GM19397 (cell line): ENCODE data around the gene SPEN.

Source experiments
- ATAC-seq: cut with Tn5 transposase; IDR thresholded peaks from one replicate; pipeline ENCODE4 v1.9.1; 2021; ENCODE audit warnings: mild to moderate bottlenecking, moderate library complexity; ENCODE audit not compliant: unreplicated experiment

The SPEN gene

DNA sequence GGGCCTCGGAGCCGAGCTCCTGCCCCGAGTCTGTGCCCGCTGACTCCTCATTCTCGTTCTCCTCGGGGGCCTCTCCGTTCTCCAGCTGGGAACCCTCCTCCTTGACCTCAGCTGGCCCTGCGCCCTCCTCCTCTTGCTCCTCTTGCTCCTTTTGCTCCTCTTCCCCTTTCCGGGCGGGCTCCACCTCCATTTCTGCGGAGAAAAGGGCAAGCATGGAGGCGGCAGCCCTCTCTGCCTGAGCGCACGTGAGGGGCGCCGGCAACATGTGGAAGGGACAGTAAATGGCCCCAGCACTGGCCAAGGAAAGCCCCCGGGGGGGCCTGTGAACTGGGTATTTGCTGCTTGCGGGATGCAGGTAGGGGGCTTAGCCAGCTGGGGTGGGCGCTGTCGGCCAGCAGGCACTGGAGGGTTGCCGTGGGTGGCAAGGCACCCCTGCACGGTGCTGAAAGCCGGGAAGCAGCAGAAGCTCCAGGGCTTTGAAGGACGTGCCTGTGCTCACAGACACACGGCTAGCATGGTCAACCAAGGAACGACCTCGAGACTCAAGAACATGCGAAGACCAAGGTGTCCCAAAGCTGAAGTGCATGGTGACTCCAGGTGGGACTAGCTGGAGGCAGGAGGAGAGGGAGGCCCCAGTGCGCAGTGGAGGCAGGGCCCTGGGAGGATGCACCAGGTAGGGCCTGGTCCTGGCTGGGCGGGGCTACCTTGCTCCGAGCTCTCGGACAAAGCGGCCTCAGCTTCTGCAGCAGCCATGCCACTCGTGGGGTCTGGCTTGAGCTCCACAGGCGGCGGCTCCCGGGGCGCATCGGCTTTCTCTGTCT, 97.7 kb downstream of the SPEN start:
- no peak for ATAC-seq

- no peak for ATAC-seq
Measured at GRCh38 chr1:15945832-15946448, 98.4 kb downstream of the SPEN start.

- no peak for ATAC-seq
Measured at GRCh38 chr1:15946571-15947381, 99.3 kb downstream of the SPEN start.

- no peak for ATAC-seq
Measured at GRCh38 chr1:15947382-15948090, 100.0 kb downstream of the SPEN start.

DNA sequence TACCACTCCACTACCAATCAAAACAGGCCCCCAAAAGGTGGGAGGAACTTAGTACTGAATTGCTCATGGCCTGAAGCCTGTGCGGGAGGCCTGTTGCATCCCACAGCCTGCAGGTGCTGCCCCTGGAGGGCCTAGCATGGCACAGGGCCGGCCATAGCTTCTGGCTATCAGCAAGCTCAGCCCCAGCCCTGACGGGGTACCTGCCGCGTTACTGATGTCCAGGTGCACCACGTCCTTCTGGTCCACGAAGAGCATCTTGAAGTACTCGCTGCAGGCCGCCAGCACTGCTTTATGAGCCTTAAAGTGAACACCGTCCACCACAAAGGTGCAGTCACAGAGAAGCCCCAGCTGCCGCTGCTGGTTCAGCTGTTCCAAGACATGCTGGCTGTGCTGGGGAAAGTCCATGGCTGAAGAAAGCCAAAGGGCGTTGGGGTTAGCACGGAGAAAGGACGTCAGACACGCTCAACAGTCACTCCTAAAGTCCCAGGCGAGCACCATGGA, 100.6 kb downstream of the SPEN start:
- ATAC-seq, result no peak

DNA sequence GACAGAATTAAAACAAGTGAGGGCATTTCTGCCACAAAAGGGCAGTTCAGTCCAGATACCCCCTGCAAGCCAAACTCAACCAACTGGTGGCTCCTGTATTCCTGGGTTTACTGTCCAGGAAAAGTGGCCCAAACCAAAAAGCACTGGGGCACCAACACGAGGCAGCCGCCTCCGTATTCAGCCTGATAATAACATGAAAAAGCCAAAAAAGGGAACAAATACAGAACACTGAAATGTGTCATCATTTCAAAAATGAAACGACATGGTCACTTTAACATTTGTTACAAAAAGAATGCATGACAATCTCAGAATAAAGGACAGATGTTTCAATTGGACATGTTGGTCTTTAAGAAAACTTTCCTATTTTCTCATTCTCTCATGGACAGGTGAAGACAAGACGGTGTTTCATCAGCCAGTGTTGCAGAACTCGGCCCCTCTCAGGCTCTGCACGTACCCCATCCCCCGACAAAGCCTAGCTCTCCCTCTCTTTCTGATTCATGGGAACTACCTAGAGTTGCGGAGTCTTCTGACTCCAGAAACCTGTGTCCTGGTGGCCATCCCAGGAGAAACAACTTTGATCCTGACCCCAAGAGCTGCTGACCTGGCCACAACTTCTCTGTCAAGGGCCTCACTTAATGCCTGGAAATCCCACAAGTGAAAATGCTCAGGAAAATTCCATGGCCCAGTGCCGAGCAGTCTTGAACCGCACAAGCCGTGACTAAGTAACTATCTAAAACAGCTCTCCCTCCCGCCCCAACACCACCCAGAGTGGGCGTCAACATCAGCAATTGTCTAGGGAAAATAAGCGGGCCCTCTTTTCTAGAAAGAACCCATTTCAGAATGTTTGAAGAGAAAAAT, 101.3 kb downstream of the SPEN start:
- ATAC-seq, result no peak

DNA sequence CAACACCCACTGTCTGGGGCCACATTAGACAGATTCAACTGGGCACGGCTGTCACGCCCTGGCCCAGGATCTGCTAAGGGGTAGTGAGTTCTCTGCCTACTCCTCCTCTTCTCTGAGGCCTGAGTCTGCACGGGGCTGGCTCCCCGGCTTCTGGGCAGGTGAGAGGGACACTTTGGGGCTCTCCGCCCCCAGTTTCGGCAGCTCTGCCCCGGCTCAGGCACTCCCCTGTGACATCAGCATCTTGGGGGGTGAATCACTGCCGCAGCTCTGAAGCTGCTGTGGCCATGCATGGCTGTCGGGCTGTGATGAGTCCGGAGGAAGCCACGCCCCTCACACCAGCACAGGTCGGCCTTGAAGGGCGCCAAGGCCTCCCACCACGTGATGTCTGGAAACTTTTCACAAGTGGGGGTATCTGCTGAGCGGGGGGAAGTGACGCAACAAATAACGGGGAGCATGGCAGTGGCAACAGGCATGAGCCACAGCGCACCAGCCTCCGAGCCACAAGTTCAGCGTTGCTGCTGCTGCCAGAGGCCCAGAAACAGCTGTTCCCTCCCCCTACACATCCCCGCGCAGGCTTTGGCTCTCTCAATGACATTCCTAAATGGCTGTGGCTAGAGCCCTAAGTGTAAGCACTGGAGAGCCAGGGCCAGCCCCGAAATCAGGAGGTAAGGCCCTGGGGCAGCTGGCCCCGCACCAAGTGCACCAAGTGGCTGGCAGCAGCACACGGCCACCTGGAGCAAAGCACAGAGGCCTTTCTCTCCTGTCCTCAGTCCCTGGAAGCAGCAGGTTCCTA, 102.1 kb downstream of the SPEN start:
- no peak for ATAC-seq

- no peak for ATAC-seq
Measured at GRCh38 chr1:15950302-15950701, 102.8 kb downstream of the SPEN start.

GRCh38 chr1:15950763-15951295, 103.3 kb downstream of the SPEN start:
- ATAC-seq, result no peak

- no peak for ATAC-seq
Measured at GRCh38 chr1:15951341-15952153, 104.0 kb downstream of the SPEN start.

DNA sequence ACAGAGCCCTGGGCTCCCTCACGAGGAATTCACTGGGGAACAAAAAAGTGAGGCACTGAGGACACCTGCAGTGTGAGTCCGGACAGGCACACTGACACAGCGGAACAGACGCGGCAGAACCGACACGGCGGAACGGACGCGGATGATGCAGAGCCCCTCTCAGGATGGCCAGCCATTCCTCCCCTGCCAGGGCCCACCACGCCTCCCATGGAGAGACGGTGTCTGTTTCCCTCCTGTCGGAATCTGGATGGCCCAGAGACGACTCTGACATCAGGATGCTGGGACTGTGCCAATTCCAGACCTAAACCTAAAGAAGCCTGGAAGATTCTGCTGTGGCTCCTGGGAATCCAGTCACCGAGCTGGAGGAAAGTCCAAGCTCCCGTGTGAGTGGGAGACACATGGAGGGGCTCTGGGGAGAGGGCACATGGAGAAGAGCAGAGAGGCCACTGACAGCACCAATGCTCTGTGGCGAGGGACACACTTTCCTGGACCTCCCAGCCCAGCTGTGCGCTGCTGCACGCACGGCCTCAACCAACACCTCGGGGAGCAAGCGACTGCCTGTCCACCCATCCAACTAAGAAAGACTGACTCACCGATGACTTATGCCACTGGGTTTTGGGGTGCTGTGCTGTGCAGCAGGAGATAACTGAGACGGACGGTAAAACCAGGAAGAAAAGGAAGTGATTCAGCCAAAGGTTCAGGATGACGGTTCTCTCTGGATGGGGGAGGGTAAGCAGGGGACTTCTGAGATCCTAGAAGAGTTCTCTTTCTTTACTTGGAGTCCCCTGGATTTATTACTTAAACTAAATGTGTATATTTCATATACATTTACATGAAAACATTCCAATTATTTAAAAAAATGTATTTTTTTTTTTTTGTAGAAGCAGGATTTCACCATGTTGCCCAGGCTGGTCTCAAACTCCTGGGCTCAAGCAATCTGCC, 105.1 kb downstream of the SPEN start:
- no peak for ATAC-seq

DNA sequence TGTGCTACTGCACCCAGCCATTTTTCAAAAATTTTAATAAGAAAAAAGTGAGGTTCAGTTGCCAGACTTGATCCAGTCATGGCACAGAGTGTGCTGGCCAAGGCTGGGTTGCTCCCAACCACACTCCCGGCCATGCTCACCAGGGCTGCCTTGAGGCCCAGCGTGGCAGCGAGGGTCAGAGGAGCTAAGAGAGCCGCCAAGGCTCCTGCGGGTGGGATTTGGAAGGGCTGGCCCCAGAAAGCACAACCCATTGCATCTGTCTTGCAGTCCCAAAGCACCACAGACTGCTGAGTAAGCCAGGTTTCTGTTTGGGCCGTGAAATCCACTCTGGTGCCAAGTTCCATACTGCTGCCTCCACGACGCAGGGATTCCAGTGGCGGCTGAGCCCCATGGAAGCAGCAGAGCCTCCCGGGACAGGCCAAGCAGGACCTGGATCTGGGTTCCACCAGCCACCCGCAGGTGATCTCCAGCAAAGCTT, 105.8 kb downstream of the SPEN start:
- no peak for ATAC-seq

DNA sequence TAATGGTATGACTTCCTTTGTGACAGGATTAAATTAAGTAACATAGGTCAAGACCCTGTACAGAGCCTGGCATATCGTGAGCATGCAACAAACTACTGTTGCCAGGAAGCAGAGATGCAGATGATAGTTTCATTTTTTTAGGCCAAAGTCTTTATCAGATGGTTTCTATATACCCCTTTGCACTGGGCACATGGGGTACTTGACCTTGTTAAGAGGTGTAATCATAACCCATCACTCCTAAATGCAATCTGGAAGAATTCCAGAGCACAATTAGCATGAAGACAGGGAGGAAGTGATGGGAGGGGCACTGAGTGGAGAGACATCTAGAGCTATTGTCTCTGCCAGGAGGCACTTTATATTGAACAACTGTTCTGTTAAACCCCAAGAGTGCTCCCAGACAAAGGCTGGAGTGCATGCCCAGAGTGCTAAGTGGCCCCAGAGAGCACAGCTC, 106.3 kb downstream of the SPEN start:
- no peak for ATAC-seq

GRCh38 chr1:15954316-15954715, 106.8 kb downstream of the SPEN start:
- no peak for ATAC-seq

- no peak for ATAC-seq
Measured at GRCh38 chr1:15955552-15955951, 108.0 kb downstream of the SPEN start.

GRCh38 chr1:15956150-15956549, 108.6 kb downstream of the SPEN start:
- no peak for ATAC-seq
